AG04450 (cell line): ENCODE results near the gene TIAM1. TPM values are rescaled to one million over a fixed set of nuclear protein-coding genes. Genes with fewer than 3 reads are reported as not detected.

Experiments used
- CTCF ChIA-PET: fragments of 300-600, 350-600 bp; formaldehyde crosslinking; extraction: SDS; loops from one replicate; lab custom pipeline; 2022; ENCODE audit warnings: antibody characterized with exemption, inconsistent platforms; lab: Charles Lee
- POLR2A ChIA-PET: fragments of 350-600 bp; formaldehyde crosslinking; extraction: SDS; loops from one replicate; lab custom pipeline; 2021; ENCODE audit warnings: antibody characterized with exemption, inconsistent platforms; lab: Yijun Ruan, JAX
- DNase-seq: peaks from one replicate; pipeline ENCODE4 v3.0.0-alpha.2; 2011; ENCODE audit warnings: low read depth, low spot score
- H3K27ac ChIP-seq: one replicate; pipeline ENCODE4 v1.5.1; 2012; ENCODE audit warnings: low read depth, low read length, control low read depth
- H3K27me3 ChIP-seq: one replicate; pipeline ENCODE4 v1.6.0; 2012; ENCODE audit warnings: low read length; ENCODE audit not compliant: control insufficient read depth, insufficient read depth
- H3K4me3 ChIP-seq: 2 replicates; pipeline ENCODE4 v1.5.1; 2011; ENCODE audit warnings: mild to moderate bottlenecking, low read depth, low read length, control low read depth
- H3K9me3 ChIP-seq: 2 replicates; pipeline ENCODE4 v1.5.1; 2012; ENCODE audit warnings: low read length; ENCODE audit not compliant: control insufficient read depth, insufficient read depth
- CTCF ChIP-seq: IDR thresholded peaks from 2 replicates; pipeline ENCODE4 v1.5.1; 2011; ENCODE audit warnings: low read depth, low read length, control low read depth, inconsistent platforms
- polyA plus RNA-seq: library from polyadenylated mRNA; depleted of rRNA; stranded (reverse); fragments of >200 nt; gene quantifications from 2 replicates; pipeline ENCODE4 v1.2.3, GENCODE V29; 2011

TIAM1 gene
- polyA plus RNA-seq, 1 experiment: 2.1 TPM

GRCh38 chr21:31072533-31072932, 271.5 kb downstream of the TIAM1 start:
- Histone ChIP-seq H3K27me3 (no peaks in the 10 kb centered on the region), H3K9me3 (no peaks in the 10 kb centered on the region), H3K4me3 (no peak overlapping the region), H3K27ac (no peak overlapping the region)
- TF ChIP-seq CTCF: no peak
- CTCF ChIA-PET: no interaction called here
- POLR2A ChIA-PET: no interaction called here
- DNase-seq: no peak
